HepG2 (cell line): ENCODE data around the gene RAP2C. TPM values are rescaled to one million over a fixed set of nuclear protein-coding genes. Genes with fewer than 3 reads are reported as not detected.

ENCODE experiments used
- HNRNPK ChIP-seq: fragments of 200-400 bp; formaldehyde crosslinking; IDR thresholded peaks from 2 replicates; pipeline ENCODE4 v1.6.1; 2018; ENCODE audit warnings: low read length, low read depth, moderate library complexity, mild to moderate bottlenecking; ENCODE audit not compliant: poor library complexity, severe bottlenecking
- SUZ12 ChIP-seq: fragments of 150-350 bp; IDR thresholded peaks from 2 replicates; pipeline ENCODE4 v1.6.1; 2014; ENCODE audit warnings: low read depth, low read length
- SYNCRIP ChIP-seq: fragments of 200-400 bp; formaldehyde crosslinking; IDR thresholded peaks from 2 replicates; pipeline ENCODE4 v1.6.1; 2018; ENCODE audit warnings: mild to moderate bottlenecking, low read depth, low read length; ENCODE audit not compliant: insufficient read depth
- ZNF441 ChIP-seq: sonication (generic); formaldehyde crosslinking; IDR thresholded peaks from 2 replicates; pipeline ENCODE4 v1.7.0; 2021; ENCODE audit warnings: missing genetic modification reagents, borderline replicate concordance
- ZSCAN29 ChIP-seq: sonication (generic); formaldehyde crosslinking; conservative IDR thresholded peaks from 2 replicates; pipeline ENCODE4 v1.4.0; 2020; ENCODE audit warnings: mild to moderate bottlenecking, missing genetic modification reagents
- polyA plus RNA-seq, 8 experiments: library from polyadenylated mRNA; depleted of rRNA in 3 of 8; stranded (reverse) in 7 of 8; unstranded in 1 of 8; fragments of >200 nt; fragmentation: Illumina TruSeq in 4 of 8; extraction: Trizol in 4 of 8; gene quantifications; 2 replicates each; pipeline versions ENCODE4 v1.2.1 to v1.2.3, GENCODE V29; 2011 to 2016; ENCODE audit warnings: low read depth in 4 of 8, missing spikeins in 1 of 8, mixed read lengths in 1 of 8; ENCODE audit not compliant: insufficient read depth in 1 of 8
- total RNA-seq, 5 experiments: library from RNA; depleted of rRNA; stranded (reverse); fragments of >200 nt; fragmentation: Illumina TruSeq; extraction: Trizol; gene quantifications; 2 replicates each; pipeline ENCODE4 v1.2.3, GENCODE V29; 2016; ENCODE audit warnings: low read depth in 1 of 5
- TF ChIP-seq, protein P1 (sequence below), 2 experiments: fragments of 450-650 bp in 1 of 2; sonication (generic) in 1 of 2; formaldehyde crosslinking in 1 of 2; IDR thresholded peaks; 2 replicates each; pipeline versions ENCODE4 v1.6.1 to v1.8.0; 2016 to 2022; ENCODE audit warnings: antibody characterized with exemption in 1 of 2, mild to moderate bottlenecking in 1 of 2, missing genetic modification reagents in 1 of 2

RAP2C gene
- total and polyA plus RNA-seq, 2 of the 13 experiments (the other 11 are each of a cell fraction or from before 2014, with no cell fraction given) = 8.0 to 28.5 TPM

DNA sequence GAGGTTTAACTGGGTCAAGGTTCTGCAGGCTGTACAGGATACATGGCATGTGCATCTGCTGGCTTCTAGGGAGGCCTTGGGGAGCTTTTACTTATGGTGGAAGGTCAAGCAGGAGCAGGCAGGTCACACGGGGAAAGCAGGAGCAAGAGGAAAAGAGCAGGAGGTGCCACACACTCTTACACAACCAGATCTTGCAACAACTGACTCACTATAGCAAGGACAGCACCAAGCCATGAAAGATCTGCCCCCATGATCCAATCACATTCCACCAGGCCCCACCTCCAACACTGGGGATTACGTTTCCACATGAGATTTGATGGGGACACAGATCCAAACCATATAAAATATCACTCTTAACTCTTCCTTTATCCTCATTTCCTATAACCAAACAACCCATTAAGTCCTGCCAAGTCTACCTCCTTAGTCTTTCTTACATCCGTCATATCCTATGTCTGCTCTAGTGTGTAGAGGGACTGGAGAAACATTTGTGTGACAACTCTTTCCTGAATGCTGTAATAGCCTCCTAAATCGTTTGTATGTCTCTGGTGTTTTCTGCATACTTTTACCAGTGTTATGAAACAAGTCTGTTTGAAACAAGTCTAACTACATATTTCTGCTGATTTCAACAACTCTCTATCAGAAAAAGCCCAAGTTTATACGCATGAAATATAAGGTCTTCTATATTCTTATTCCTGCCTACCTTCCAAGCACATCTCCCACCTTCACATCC lies 8.3 kb upstream of the RAP2C start (continued):
- TF ChIP-seq, protein P1, sequence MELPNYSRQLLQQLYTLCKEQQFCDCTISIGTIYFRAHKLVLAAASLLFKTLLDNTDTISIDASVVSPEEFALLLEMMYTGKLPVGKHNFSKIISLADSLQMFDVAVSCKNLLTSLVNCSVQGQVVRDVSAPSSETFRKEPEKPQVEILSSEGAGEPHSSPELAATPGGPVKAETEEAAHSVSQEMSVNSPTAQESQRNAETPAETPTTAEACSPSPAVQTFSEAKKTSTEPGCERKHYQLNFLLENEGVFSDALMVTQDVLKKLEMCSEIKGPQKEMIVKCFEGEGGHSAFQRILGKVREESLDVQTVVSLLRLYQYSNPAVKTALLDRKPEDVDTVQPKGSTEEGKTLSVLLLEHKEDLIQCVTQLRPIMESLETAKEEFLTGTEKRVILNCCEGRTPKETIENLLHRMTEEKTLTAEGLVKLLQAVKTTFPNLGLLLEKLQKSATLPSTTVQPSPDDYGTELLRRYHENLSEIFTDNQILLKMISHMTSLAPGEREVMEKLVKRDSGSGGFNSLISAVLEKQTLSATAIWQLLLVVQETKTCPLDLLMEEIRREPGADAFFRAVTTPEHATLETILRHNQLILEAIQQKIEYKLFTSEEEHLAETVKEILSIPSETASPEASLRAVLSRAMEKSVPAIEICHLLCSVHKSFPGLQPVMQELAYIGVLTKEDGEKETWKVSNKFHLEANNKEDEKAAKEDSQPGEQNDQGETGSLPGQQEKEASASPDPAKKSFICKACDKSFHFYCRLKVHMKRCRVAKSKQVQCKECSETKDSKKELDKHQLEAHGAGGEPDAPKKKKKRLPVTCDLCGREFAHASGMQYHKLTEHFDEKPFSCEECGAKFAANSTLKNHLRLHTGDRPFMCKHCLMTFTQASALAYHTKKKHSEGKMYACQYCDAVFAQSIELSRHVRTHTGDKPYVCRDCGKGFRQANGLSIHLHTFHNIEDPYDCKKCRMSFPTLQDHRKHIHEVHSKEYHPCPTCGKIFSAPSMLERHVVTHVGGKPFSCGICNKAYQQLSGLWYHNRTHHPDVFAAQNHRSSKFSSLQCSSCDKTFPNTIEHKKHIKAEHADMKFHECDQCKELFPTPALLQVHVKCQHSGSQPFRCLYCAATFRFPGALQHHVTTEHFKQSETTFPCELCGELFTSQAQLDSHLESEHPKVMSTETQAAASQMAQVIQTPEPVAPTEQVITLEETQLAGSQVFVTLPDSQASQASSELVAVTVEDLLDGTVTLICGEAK (IDR thresholded peaks at IDR 0.05) = no peak
- TF ChIP-seq, protein P1 (CRISPR knock-in tag; IDR thresholded peaks at IDR 0.05) = no peak
- no peak for TF ChIP-seq ZNF441 (CRISPR knock-in tag)
- no peak for TF ChIP-seq SYNCRIP
- no peak for TF ChIP-seq HNRNPK
- TF ChIP-seq SUZ12 = no peak
- no peak for TF ChIP-seq ZSCAN29 (CRISPR knock-in tag)
